GM19023 (cell line): ENCODE results near the gene NEMF.
"Not testable (repeated sequence)": the region's sequence is repeated elsewhere in the genome, so short reads cannot be mapped to it uniquely, and the experiment has no call there.

Experiments used
- ATAC-seq: cut with Tn5 transposase; IDR thresholded peaks from one replicate; pipeline ENCODE4 v1.9.1; 2021; ENCODE audit warnings: mild to moderate bottlenecking, moderate library complexity; ENCODE audit not compliant: unreplicated experiment

Gene NEMF

DNA sequence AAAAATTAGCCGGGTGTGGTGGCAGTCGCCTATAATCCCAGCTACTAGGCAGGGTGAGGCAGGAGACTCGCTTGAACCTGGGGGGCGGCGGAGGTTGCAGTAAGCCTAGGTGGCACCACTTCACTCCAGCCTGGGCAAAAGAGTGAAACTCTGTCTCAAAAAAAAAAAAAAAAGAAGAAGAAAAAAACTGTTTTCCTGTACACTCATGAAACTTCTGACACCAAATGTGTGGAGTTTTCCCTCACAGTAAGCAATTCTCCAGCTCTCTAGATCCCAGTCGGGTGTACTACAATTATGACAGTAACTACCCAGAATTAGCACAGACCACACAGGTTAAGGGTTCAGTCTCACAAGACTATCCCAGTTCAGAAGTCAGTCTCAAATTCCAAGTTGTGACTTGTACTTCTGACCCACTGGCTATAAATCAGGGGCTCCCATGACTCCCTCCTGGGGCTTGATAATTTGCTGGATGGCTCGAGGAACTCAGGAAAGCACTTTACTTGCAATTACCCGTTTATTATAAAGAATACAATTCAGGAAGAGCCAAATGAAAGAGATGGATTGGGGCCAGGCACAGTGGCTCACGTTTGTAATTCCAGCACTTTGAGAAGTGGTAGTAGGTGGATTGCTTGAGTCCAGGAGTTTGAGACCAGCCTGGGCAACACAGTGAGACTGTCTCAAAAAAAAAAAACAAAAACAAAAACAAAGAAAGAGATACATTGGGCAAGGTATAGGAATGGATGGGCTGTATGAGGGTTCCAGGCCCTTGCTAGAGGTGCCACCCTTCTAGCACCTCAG is 27.9 kb upstream of the NEMF start:
- ATAC-seq: no peak

DNA sequence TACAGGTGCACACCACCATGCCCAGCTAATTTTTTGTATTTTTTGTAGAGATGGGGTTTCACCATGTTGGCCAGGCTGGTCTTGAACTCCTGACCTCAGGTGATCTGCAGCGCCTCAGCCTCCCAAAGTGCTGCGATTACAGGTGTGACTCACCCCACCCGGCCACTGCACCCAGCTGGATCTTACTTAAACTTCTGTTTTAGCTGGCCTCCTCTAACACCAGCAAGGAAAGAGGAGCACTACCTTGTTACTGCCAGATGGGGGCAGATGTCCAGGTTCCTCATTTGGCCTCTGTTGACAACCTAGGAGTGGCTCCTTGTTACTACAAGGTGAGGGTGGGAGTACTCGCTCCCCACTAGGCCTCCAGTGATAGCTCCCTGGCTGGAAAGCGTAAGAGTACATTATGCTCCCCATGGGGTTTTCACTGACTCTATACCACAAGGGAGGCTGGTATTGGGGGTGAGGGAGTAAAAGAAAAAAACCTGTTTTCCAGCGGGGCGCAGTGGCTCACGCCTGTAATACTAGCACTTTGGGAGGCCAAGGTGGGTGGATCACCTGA is 27.1 kb upstream of the NEMF start:
- peak; percentile 72 for ATAC-seq

DNA sequence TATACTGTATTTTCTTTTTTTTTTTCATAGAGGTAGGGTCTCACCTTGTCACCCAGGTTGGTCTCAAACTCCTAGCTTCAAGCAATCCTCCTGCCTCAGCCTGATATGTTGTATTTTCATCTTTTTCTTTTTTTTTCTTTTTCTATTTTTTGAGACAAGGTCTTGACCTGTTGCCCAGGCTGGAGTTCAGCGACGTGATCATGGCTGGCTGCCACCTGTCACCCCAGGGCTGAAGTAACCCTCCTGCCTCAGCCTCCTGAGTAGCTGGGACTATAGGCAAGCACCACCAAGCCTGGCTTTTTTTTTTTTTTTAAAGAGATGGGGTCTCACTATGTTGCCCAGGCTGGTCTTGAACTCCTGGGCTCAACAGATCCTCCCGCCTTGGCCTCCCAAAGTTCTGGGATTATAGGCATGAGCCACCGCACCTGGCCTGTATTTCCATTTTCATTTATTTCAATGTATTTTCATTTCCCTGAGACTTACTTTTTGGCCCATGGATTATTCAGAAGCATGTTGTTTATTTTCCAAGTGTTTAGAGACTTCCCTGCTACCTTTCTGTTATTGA is 24.1 kb upstream of the NEMF start:
- no peak for ATAC-seq

DNA sequence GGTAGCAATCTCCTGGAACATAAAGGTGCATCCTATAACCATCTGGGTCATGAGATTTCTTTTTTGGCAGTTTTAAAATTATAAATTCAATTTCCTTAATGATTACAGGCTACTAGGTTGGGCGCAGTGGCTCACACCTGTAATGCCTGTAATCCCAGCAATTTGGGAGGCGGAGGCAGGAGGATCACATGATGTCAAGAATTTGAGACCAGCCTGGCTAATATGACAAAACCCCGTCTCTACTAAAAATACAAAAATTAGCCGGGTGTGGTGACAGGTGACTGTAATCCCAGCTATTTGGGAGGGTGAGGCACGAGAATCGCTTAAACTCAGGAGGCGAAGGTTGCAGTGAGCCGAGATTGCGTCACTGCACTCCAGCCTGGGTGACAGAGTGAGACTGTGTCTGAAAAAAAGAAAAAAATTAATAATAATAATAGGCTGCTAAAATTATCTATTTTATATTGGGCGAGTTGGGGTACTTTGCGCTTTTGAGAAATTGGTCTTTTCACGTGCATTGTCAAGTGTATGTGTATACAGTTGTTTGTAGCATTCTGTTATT is 23.1 kb upstream of the NEMF start:
- ATAC-seq: no peak

DNA sequence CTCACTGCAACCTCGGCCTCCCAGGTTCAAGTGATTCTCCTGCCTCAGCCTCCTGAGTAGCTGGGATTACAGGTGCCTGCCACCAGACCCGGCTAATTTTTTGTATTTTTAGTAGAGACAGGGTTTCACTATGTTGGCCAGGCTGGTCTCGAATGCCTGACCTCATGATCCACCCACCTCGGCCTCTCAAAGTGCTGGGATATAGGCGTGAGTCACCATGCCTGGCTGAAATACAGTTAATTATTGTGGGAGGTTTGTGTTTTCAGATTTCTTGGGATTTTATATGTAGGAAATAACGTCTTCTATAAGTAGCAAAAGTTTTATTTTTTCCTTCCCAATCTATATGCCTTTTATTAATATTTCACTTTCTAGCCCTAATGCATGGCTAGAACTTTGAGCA is 21.0 kb upstream of the NEMF start:
- ATAC-seq: not testable (repeated sequence)

DNA sequence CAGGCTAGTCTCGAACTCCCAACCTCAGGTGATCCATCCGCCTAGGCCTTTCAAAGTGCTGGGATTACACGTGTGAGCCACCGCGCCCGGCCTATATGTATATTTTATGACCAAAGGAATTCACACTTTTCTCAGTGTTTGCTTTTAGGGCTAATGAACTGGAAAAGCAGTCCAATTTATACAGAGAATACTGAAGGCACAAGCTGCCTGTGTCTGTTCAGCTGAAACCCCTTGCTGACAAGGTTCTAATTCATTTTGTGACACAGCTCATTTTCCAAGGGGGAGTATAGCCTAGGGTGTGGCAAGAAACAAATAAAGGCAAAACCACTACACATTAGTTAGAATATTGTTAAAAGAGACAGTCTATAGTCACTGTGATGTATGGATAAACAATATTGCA is 18.3 kb upstream of the NEMF start:
- no peak for ATAC-seq

DNA sequence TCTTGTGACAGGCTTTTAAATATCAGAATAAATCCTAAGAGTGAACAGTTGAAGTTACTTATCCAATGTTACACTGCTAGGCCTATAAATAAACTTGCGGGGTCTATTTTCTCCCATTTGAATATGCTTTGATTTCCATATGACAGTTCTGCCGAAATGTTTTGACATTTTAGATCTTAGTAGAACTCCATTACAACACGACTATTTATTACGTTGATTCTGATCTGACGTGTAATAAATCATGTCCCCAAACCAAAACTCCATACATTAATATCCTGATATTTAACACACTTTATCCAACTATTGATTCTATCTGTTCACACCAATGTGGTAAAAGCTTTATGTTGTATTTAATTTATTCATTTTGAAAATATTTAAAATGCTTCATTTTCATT is 16.1 kb upstream of the NEMF start:
- no peak for ATAC-seq

DNA sequence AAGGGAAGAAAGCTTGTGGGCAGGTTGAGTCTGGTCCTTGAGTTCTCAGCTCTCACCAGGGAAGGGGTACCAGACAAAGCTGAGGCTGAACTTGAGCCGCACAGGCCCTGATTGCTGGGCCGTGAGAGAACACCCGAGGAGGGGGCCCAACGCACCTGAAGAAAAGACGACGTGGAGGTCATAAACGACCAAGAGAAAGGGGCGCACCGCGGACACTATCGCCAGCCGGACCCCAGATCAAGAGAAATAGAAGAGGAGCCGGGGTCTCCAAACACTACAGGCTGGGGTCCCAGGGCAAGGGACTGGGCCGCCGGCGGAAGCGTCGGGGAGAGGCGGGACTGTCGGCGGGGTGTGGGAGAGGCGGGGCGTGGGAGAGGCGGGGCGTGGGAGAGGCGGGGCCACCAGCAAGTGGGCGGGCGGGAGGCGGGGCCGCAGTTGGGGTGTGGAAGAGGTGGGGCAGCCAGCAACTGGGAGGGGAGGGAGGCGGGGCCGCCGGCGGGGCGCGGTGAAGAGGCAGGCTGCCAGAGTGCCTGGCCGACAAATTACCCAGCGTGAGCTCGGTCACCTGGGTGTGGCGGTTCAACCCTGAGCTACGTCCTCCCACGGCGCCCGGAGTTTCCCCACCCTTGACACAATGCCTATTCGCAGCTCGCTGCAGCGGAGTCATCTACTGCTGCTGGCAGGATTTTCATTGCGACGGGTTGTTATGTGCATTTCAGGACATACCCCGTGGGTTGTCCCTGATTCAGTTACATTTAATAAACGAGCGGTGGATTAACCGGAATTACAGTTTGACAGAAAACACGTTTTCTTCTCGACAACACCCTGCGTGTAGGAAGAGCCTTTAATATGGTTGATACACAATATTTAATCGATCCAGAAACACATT is 15.5 kb upstream of the NEMF start:
- peak; percentile 92 for ATAC-seq

DNA sequence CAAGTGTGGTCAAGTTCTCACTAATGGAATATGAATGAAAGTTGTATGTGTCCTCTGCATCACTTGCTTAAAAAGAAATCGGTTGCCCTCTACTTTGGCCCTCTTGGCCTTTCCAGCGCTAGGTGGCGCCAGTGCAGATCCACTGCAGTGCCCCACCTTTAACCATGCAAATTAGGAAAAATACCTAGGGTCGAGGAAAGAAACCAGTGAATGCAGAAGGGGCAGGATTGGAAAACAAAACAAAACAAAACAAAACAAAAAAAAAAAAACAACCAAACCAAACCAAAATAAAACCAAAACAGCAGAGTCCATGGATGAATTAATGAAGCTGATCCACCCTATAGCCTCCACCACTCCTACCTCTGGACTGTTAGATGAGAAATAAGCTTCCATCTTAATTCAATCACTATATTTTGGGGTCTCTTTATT is 12.9 kb upstream of the NEMF start:
- no peak for ATAC-seq

DNA sequence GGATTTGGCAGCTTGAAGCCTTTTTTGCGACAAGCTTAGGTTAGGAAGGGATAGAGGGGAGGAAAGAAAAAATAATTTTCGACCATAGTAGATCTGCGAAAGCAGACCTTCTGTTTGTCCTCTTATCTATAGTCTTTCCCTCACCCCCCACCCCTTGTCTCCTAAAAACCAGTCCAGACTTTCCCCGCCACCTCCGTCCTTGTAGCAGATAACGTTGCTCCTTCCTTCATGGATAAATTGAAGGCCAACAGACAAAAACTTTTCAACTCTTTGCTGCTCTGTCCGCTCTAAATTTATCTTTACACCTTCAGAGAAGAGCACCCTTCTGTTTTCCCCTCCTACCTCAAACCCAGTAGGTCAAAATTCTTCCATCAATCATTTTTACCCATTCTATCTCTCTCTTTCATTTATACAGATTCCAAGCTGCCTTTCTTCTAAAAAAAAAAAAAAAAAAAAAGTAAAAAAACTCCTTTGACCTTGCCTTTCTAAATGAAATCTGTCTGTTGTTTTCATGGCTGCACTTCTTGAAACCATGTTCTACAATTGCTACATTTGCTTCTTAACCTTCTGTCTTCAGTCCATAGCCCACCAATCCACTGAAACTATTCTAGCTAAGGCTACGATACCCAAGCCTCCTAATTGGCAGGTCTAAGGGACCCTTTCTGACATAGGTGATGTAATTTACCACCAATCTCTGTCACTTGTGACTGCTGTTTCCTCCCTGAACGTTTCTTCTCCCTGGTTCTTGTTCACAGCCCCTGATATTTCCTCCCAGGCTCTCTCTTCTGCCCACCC is 11.1 kb upstream of the NEMF start:
- no peak for ATAC-seq

DNA sequence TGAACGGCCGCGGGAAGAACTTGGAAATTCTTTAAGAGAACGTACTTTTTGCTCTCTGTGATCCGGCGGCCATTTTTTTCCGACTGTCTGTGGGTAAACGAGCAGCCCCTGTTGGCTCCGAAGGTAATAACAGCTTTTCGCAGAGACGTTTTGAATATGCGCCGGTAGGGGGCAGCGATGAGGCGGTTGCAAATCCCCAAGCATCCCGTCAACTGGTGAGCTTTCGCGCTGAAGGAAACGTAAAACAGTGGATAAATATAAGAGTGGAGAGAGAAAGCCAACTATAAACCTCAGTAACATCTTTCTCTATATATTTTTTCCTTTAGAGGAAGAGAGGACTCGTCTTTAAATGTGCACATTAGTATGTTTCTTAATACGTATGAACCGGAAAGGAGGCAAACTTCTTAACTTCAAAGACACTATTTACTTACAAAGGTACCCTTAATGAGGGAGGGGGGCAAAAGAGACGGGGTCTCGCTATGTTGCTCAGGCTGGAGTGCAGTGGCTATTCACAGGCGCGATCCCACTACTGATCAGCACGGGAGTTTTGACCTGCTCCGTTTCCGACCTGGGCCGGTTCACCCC is 9.6 kb upstream of the NEMF start:
- ATAC-seq: peak; percentile 14

DNA sequence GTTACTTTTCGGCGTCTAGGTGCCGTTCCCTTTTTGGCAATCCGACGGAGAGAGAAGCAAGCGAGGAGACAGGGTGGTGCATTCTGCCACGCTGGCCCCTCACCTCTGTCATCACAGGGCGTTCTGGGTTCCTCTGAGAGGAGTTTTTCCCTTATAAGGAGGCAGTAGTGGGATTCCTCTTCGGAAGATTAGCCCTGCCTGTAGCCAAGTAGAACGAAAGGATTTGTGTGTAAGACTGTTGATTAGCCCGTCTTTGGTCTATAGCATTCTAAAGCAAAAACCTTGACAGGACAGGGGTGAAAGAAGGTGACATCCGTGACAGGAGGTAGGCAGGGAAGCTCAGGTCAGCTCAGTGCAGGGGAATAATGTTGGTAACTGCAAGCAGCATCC is 9.1 kb upstream of the NEMF start:
- no peak for ATAC-seq

DNA sequence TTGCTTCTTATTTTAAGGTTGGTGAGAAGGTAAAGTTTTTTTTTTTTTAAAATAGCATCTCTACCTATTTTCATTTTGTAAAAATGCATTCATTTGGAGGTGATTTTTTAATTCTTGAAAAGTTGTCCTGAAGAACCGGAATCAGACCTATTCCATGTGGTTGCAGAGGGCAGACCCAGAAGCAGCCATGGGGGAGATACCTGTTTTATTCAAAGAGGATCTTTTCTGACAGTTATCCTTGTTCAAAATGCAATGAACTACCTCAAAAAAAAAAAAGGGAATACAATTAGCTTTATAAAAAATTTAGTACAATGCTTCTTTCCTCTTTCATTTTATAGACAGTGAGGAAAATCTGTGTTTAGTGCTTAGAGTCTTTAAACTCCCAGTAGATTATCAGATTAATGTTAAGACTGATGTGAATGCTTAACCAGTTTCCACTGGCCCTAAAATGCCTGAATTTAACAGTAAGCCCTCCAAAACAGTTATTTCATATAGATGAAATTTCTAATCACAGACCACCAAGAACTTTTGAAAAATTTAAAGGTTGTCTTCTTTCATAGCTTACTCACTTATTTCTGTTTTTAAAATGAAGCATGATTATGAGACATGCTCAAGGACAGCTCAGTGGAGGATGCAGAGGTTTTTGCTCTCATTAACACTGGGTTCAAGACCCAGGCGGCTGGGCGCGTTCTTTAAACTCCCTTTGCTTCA is 8.6 kb upstream of the NEMF start:
- no peak for ATAC-seq

DNA sequence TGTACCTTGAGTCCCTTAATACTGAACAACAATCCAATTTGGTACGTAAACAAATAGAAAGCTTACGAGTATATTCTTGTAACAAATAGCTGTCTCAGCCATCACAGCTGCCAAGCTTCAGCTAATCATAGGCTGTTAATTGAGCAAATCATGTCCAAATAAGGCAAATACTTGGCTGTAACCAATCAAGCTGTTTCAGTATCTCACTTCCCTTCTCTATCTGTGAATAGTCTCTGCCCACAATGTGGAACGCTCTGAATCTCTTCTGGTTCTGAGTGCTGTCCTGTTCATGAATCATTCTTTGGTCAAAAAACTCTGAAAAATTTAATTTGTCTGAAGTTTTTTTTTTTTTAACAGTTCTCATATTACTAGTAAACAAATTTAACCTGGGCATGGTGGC is 5.8 kb upstream of the NEMF start:
- no peak for ATAC-seq

DNA sequence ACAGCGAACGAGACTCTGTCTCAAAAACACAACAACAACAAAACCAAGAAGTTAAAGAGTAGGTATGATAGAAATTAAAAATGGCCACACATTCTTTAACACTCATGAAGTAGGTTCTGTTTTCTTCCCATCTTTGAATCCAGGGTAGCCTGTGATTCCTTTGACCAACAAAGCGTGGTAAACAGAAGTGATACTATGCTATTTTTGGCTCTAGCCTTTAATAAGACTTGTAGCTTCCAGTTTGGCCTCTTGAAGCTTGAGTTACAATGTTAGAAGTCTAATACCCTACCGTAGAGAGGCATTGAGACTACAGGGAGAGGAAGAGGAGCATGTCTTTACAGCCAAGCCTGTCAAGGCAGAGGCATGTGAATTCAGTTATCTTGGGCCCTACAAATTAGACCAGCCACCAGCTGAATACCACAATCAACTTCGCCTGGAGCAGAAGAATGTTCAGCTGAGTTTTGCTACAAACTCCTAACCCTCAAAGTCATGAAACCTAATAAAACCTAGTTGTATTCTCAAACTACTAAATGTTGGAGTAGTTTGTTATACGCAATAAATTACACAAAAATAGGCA is 4.9 kb upstream of the NEMF start:
- ATAC-seq: no peak

DNA sequence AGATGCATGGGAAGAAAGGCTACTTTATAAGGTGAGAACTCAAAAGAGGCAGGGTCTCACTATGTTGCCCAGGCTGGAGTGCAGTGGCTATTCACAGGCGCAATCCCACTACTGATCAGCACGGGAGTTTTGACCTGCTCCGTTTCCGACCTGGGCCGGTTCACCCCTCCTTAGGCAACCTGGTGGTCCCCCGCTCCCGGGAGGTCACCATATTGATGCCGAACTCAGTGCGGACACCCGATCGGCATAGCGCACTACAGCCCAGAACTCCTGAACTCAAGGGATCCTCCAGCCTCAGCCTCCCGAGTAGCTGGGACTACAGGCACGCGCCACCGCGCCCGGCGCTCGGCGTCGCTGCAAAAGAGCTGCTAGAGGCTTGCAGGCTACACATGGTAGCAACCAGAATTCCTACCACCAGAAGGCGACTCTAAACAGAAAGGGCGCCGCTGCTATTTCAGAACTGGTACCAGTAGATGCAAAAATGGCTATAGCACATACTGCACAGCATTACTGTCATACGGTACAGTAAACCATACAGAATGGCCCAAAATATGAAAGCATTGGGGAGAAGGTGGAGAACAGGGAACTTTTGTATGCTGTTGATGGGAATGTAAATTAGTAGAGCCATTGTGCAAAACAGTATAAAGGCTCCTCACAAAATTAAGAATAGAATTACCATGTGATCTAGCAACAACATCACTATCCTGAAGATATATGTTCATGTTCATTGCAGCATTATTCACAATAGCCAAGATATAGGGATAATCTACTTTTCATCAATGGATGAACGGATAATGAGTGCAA is 1.2 kb upstream of the NEMF start:
- peak; percentile 54 for ATAC-seq

DNA sequence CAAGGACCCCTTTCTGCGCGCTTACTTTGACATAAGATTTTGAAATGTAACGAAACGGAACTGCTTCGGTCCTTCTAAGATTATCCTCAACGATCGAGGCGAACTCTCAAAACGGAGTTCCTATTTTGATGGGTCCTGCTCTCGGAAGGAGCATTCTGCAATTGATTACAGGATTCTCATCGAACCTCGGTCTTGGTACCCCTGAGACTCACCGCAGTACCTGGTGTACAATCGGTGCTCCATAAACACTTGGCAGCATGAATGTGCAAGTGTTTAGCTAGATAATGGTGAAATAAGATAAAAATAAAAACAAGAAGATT is 530 bp upstream of the NEMF start:
- peak; percentile 11 for ATAC-seq

DNA sequence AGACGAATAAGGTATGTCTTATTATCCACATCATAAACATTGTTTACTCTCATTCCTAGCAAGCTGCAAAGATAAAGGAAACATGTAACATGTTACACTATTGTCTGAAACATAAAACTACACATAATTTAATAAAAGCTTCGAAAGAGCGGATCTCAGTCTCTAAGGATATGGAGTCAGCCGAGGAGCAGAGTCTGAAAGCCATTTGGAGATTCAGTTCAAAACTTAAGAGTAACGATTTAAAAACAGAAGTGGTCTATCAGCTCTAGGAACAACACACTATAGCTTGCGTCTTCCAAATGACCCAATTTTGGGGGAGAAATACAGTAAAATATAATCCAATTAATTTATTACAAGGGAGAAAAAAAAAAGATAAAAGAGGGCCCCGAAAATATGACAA is 775 bp downstream of the NEMF start:
- ATAC-seq: no peak
